HL-60/S4 treated with retinoic acid at 250 ng/mL for 4 days and 3 days (cell line): Measurements from ENCODE around the gene CD63.
"Not testable (repeated sequence)": the region's sequence is repeated elsewhere in the genome, so short reads cannot be mapped to it uniquely, and the experiment has no call there.

ENCODE experiments used
- in situ Hi-C: fragments of 300-500 bp; cut with MboI; formaldehyde crosslinking; loops from 2 replicates; pipeline ENCODE4 v1.7.0; 2022; ENCODE audit warnings: low sequenced_read_pairs

The CD63 gene, protein sequence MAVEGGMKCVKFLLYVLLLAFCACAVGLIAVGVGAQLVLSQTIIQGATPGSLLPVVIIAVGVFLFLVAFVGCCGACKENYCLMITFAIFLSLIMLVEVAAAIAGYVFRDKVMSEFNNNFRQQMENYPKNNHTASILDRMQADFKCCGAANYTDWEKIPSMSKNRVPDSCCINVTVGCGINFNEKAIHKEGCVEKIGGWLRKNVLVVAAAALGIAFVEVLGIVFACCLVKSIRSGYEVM

DNA sequence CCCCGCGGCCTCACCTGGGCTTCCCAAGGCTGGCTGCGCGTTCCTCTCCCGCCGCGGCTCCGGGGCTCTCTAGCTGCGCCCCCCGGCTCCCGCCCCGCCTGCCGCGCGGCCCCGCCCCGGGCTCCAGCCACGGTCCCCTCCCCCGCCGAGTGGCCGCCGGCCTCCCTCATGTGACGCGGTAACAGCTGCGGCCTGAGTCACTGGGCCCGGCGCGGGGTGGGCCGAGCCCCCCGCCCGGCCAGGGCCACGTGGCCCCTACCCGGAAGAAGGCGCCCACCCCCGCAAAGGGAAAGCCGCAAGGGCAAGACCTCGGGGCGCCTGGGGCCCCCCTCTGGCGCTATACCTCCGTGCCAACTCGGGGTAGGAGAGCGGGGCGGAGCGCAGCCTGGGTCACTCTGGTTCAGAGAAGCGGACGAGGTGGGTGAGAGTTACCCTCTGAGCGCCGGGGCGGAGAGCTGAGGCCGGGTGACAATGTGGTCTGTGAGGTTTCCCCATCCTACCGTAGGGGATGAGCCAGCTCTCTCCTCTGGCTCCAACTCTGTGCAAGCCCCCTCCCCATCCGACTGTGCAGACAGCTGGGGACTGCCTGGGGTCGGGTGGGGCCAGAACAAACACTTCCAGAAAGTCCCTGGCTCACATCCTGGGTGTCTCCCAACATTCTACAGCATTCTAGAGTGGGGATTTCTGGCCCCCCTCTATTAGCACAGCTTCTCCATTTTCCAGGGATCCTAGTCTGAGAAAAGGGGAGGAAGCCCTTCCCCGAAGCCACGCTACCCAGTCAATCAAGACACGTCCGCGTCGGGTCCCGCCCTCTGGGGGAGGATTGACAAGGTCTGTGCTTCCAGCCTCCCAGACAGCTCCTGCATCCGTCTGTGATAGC, at the start of gene CD63:
Gene CD63 (minus strand): TSS at position 71 of the 880 bp plus-strand sequence. CDS start 668 bp downstream, outside the sequence.
- in situ Hi-C loops = no loop called here

DNA sequence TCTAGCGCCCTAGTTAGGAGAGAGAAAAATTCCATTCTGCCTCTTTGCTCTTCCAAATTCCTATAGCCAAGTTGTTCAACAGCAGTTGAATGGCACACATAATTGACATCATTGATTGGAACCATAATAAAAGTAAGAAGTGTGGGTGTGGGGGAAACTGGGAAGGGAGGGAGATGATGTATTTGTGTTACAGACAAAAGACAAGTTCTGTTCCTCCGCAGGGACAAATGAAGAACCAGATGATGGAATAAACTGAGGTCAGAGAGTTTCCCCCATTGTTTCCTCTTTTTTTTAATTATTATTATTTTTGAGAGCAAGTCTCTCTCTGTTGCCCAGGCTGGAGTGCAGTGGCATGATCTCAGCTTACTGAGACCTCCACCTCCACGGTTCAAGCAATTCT, 49.0 kb upstream of the CD63 start:
- in situ Hi-C loops = no loop called here

DNA sequence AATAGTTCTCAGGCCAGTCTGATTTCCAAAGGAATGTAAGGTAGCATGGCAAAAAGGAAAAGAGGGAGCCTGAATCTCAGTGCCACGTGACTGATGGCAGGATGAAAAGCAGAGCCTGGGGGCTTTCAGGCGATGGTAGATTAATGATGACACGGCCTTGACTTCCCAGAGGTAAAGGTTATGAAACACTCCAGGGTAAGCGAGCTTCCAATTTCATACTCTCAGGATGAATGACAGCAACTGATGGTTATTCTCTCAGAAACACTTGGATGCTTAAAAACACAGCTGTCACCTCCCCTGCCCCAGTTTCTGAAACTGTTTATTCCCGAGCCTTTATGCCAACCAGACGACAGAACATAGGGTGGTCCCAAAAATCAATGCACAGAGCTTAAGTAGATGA, 42.9 kb upstream of the CD63 start:
- in situ Hi-C loops = no loop called here

DNA sequence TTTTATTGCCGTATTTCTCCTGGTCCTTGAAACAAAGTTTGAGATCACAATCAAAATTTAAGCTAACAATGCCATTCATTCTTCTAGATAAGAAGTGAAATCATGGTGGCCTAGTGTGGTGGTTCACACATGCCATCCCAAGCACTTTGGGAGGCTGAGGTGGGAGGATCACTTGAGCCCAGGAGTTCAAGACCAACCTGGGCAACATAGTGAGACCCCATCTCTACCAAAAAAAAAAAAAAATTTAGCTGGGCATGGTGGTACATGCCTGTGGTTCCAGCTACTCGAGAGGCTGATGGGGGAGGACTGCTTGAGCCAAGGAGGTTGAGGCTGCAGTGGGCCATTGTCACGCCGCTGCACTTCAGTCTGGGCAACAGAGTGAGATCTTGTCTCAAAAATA, 38.3 kb upstream of the CD63 start:
- in situ Hi-C loops = no loop called here

DNA sequence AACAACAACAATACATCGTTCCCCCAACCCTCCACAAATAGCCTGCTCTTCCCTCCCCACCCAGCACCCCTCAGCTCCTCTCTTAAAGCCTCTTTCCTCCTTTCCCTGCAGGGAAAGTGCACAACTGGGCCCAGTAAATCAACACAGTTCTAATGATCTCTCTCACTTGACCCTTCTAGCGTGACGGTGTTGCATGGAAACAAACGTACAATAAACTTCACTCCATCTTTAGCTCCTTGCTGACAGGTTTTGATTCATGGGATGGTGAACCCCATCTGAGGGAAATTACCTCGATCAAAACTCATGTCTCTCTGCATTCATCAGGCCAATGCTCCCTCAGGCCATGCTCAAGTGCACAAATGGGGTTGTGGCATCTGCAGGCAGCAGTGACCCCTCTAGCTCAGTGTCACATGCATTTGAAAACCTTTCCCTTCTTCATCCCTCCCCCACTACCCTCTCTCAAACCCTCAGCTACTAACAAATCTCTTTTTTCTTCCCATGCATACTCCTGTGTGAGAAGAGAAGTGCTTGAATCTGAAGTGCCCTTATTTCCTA, 37.0 kb upstream of the CD63 start:
- in situ Hi-C loops = no loop called here

DNA sequence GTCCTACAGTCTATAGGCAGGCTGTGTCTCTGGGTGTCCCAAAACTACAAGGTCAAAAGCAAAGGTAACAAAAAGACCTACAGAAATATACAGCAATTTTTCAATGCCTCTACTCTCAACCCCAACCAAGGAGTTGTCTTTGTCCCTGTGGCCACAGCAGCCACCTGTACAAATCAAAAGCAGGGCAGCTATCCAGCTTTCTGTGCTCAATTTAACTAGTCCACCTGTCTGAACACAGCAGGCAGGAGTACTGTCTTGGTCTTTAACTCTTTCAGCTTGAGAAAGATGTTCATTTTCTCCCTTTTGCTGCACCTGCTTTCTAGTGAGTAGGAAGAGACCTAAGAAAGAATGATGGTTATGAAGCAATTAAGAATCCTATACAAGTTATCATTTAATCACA, 33.8 kb upstream of the CD63 start:
- in situ Hi-C loops = no loop called here

DNA sequence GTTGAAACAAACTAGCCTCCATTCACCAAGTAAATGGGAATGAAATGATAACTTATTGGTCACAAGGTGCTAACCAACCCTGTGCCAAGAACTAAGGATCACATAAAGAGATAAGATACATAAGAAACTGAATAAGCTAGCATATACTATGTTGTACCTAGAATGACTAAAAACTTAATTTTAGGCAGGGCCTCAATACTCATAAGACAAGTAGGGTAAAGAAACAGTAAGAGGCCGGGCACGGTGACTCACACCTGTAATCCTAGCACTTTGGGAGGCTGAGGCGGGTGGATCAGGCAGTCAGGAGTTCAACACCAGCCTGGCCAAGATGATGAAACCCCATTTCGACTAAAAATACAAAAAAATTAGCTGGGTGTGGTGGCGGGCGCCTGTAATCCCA, 31.9 kb upstream of the CD63 start:
- in situ Hi-C loops = no loop called here

DNA sequence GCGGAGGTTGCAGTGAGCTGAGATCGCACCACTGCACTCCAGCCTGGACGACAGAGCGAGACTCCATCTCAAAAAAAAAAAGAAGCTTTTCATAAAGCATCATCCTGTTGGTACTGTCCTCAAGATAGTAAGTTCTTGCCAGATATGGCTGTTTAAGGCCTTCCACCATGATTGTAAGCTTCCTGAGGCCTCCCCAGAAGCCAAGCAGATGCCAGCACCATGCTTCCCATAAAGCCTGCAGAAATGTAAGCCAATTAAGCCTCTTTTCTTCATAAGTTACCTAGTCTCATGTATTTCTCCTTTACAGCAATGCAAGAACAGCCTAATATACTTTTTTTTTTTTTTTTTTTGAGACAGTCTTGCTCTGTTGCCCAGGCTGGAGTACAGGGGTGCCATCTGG, 29.8 kb upstream of the CD63 start:
- in situ Hi-C loops = not testable (repeated sequence)

DNA sequence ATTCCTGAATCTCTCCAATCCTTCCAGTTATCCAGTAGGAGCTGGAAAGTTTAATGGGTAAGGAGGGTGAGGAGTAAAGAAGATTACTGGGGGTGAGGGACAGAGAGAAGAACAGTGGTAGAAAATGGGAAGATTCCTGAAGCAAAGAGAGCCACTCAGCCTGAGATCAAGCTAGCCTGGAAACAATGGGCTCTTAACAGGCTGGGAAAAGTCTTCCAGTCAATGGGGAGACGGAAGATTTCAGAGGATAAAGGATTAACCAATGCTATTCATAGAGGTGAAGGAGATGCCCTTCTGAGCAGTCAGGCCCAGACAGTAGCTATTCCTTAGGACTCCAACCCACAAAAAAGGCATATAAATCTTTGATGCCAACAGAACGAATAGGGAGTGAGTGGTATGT, 28.9 kb upstream of the CD63 start:
- in situ Hi-C loops = no loop called here

DNA sequence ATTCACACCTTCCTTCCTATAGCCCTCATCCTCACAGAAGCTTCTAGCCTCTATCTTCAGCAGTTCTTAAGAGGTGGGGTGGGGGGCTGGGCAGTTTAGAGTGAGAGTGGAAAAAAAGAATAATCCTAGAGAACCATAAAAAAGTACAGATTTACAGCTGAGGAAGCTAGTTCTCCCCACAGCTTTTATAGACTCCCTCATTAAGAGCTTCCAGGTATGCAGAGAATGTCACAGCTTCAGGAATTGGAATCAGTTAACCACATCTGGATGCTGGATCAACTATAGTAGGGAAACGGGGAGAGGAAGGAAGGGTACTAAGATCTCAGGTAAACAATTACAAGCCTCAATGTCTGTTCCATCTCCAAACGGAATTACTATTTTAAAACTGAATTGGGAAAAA, 26.4 kb upstream of the CD63 start:
- in situ Hi-C loops = no loop called here

DNA sequence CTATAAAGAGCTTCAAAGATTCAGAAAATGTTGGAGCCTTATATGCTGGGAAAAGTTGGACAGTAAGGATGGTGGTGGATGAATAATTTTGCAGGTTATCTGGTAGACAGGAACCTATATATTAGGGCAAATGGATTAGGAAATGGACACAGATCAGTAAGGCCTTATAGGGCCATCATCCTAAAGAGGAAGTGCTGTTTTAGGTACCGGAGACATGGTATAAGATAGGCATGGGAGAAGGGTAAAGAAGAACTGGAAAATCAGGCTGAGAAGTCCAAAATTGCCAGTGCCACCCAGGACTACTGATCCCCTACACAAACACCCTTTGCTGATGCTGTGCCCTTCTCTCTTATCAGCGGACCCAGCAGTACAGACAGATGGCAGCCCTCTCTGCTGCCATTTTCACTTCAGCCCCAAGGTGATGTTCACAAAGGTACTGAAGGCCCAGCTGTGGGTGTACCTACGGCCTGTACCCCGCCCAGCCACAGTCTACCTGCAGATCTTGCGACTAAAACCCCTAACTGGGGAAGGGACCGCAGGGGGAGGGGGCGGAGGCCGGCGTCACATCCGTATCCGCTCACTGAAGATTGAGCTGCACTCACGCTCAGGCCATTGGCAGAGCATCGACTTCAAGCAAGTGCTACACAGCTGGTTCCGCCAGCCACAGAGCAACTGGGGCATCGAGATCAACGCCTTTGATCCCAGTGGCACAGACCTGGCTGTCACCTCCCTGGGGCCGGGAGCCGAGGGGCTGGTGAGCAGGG, 19.6 kb upstream of the CD63 start:
- in situ Hi-C loops = no loop called here

DNA sequence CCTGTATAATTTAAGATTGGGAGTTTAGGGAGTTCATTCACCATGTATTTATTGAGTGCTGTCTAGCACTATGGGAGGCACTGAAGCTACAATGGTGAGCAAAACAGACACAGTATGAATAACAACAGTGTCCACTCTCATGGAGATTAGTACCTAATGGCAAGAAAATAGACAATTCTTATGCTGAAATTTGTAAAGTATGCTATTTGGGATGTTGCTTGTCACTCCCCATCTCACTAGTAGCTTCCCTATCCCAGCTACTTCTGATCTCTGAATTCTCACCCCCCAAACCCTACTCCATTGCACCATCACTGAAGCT, 18.1 kb upstream of the CD63 start:
- in situ Hi-C loops = no loop called here

DNA sequence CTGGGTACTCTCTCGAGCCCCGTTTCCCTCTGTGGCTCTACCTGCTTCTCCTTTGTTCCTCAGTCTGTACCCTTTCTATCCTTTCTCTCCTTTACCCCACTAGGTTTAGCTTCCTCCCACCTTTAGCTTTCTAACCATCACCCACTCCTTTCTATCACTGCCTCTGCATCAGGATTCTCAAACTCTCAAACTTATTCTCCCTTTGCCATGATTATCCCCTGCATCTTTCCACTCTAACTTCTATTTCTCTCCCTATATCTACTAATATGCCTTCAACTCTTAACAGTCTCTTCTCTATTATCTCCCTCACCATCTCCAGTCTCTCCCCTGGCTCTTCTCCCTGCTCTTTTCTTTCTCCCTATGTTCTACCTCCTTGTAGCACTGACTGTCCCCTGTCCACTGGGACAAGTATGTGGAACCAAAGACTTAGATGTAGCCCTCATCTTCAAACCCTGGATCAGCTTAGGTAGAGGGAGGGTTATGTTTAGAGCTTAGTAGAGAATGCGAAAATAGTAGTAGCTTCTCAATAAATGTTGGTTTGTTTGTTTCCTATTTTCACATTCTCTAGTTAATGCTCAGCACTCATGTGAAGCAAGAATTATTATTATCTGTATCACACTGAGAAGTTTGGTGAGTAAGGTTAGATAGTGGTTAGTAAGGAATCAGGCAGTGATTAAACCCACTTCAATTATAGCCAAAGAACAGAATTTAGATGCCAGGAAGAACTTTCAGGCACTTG, 17.5 kb upstream of the CD63 start:
- in situ Hi-C loops = no loop called here

DNA sequence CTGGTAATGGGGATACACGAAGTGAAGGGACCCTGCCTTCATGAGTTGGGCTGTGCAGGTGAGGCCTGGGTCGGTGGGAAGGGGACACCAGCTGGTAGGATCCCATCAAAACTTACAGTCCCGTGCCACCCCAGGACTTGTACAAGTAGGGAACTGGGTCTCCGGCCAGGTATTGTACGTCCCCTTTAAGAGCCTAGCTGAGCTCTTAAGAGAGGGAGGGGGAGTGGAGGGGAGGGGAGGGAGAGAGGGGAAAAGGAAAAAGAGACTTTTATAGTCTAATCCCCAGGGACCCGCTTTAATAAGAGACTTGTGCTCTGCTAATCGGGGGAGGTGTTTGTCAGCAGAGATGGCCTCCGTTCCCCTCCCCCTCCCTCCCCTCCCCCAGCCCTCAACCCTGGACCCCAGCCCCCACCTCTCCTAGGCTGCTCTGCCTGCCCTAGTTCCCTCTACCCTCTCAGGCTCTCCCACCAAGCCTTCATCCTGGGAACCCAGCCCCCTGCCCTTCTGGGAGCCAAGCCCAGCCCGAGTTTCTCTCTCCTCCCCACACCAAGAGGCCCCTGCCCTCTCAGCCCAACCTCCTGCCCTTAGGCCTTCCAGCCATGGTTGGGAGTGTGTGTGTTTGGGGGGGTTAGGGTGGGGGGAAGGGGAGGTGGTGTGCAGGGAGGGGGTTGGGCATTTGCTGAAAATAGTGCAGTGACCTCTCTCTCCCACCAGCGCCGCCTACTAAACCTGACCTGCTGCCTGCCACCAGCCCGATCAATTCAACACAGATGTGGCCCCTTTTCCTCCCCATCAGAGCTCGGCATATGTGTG, 16.8 kb upstream of the CD63 start:
- in situ Hi-C loops = no loop called here

DNA sequence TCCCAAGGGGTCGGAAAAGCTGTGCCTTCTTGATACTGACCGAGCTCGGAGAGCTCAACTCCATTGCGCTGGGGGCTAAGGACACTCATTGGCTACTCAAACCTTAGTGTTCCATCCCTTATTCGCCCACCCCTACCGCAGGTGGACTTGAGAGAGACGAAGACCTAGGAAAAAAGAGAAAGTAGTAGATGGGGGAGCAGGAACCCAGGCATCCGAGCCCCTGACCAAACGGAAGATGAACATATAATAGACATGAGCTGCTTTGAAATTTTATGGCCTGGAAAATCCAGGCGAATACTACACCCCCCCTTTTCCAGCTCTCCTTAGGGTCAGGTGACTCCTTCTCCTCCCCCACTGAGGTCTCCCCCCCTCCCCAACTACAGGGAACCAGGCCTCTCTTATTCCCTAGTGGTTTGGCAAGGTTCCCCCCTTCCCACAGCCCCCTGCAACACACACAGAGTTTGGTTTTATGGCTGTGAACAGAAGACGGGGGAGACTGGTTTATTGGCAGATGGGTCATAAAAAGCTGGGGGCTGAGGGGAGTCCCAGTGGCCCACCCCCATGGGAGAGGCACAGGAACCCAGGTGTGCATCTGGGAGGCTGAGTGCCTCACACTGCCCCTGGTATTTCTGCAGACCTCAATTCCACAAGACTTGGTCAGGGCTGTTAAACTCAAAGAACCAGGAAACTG, 15.7 kb upstream of the CD63 start:
- in situ Hi-C loops = no loop called here

DNA sequence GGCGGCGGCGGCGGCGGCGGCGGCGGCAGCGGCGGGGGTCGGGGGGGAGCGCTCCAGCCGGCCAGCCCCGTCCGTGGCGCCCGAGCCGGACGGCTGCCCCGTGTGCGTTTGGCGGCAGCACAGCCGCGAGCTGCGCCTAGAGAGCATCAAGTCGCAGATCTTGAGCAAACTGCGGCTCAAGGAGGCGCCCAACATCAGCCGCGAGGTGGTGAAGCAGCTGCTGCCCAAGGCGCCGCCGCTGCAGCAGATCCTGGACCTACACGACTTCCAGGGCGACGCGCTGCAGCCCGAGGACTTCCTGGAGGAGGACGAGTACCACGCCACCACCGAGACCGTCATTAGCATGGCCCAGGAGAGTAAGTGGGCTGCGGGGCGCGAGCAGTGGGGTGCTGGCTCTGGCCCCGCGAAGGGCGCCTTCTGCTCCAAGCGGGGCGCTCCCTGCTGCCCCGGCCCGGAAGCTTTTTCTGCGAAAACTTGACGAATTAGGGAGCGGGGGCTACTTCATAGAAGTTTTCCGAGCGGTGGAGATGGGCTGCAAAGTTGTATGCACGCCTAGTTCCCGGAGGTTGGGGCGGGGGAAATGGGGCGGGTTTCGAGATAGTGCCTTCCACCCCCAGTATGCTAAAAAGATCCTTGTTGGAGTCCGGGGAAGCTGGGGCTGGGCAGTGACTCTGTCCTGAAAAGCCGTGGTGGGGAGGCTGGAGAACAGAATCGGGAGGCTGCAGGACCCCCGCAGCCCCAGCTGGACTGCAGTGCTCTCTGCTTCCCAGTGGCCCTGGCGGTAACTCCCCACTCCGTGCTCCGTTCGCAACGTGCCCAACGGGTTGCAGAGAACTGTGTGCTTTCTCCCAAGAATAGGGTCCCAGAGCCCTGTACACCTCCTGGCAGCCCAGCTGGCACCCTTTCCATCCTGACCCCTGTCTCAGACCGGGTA, 14.9 kb upstream of the CD63 start:
- in situ Hi-C loops = no loop called here

DNA sequence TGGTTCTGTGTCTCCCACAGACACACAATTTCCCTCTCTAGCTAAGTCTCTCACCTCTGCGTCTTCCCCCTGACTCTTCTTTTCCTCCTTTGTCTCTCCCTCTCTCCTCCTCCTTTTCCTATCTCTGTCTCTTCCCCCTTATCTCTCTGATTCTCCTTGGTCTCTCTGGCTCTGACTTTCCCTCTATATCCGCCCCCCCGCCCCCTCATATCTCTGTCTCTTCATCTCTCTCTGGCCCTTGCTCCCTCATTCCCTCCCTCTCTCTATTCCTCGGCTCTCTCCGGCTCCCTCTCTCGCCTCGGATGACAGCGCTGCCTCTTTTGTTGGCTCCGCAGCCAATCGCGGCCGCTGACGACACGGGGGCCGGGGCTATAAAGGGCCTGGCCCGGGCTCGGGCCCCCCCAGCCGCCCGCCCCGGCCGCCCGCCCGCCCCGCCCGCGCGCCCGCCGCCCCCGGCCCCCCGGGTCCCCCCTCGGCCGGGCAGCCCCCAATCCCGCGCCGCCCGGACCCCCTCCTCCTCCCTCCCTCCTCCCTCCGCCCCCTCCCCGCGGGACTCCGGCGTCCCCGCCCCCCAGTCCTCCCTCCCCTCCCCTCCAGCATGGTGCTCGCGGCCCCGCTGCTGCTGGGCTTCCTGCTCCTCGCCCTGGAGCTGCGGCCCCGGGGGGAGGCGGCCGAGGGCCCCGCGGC, 14.1 kb upstream of the CD63 start, which contains the start of gene GDF11:
Gene GDF11 (plus strand): TSS at position 404 of the 687 bp plus-strand sequence. CDS start 195 bp downstream, at position 599.
- in situ Hi-C loops = no loop called here
